Measurements from ENCODE around the gene PROCA1.
A peak's percentile ranks its signal among the peaks of the same experiment; 100 is the strongest.
"Not testable (repeated sequence)": the region's sequence is repeated elsewhere in the genome, so short reads cannot be mapped to it uniquely, and the experiment has no call there.

The PROCA1 gene

DNA sequence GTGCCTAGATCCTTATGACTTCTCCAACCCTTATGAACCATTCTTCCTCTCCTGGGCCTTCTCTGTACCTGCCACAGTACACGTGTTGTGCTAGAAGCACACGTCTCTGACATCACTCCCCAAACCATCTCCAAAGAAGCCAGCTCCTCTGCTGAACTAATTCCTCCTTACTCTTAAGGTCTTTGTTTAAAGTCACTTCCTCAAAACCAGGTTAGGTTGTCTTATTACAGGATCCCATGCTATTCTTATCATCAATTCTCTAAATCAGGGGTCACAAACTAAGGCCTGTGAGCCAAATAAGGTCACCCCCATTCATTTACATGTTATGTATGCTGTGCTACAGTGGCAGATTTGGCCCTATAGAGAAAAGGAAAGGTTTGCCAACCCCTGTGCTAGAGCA lies 45.7 kb downstream of the PROCA1 start:
- DNase-seq = no peak

DNA sequence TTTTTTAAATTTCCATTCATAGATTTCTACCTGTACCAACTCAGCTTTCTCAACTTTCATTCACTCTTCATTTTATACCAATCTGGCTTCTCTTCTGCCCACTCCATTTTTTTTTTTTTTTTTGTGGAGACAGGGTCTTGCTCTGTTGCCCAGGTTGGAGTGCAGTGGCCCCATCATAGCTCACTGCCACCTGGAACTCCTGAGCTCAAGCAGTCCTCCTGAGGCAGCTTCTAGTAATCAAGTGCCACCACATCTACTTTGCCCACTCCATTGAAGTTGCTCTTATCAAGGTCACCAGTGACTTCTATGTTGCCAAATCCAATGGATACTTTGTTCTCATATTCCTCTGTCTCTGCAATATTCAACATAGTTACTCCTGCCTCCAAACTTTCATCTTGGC lies 48.0 kb downstream of the PROCA1 start:
- DNase-seq = no peak

DNA sequence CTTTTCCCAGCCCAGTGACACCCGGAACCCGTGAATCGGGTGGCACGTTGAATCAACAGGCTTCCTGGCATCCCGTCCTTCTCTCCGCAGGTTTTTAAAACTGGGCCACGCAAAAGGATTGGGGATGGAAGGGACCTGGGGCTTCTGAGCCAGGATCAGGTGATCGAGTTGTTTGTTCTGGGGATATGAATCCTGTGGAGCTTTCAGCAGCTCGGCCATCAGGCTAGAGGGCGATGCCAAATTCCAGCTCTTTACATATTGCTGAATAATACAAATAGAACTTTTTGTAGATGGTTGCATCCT lies 49.2 kb downstream of the PROCA1 start:
- no peak for DNase-seq

DNA sequence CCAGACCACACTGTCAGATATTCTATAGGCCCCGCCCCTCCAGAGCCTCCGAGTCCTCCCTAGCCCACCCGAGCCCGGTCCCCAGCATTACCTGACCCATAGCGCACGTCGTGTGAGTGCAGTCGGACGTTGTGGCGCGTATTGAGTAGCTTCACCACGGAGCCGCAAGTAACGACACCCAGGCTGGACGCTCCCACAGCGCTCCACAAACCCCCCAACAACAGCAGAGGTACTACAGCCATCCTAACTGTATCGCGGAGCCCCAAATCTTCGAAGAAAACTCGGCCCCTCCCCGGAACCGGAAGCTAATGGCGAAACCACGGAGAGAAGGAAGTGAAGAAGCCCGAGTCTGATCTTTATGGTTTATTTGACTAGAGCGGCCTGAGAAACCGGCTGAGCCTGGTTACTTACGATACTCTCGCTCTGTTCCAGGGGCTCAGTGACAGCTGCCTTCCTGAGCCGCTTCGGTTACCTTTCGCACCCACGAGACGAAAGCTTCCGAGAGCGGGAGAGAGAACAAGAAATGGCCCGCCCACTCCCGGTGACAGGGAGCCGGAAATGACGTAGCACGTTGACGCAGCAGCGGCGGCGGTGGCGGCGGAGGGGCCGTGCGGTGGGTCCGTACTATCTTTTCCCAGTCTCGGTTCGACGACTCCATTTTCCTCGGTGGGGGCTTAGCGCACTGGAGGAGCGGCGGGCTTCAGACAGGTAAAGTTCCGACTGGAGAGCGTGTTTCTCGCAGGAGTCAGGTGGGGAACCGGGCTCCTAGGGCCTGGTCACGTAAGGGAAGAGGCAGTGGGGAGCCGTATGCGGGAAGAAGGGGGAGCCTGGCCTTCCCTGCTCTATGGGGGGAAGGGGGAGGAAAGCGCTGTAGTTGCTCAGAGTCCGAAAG lies 49.8 kb downstream of the PROCA1 start, which contains the start of the genes SDF2 and SUPT6H:
Gene SDF2 (minus strand): TSS at position 272 of the 892 bp plus-strand sequence. CDS start 30 bp downstream, at position 242.
Gene SUPT6H (plus strand): TSS at position 571 of the 892 bp plus-strand sequence. CDS start 11,197 bp downstream, outside the sequence.
- peak; percentile 80 to 96 for DNase-seq

DNA sequence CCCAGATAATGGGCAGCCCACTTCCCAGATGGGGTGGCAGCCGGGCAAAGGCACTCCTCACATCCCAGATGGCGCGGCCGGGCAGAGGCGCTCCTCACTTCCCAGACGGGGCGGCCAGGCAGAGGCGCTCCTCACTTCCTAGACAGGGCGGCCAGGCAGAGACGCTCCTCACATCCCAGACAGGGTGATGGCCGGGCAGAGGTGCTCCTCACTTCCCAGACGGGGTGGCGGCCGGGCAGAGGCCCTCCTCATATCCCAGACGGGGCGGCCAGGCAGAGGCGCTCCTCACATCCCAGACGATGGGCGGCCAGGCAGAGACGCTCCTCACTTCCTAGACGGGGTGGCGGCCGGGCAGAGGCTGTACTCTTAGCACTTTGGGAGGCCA lies 52.2 kb downstream of the PROCA1 start:
- not testable (repeated sequence) for DNase-seq

DNA sequence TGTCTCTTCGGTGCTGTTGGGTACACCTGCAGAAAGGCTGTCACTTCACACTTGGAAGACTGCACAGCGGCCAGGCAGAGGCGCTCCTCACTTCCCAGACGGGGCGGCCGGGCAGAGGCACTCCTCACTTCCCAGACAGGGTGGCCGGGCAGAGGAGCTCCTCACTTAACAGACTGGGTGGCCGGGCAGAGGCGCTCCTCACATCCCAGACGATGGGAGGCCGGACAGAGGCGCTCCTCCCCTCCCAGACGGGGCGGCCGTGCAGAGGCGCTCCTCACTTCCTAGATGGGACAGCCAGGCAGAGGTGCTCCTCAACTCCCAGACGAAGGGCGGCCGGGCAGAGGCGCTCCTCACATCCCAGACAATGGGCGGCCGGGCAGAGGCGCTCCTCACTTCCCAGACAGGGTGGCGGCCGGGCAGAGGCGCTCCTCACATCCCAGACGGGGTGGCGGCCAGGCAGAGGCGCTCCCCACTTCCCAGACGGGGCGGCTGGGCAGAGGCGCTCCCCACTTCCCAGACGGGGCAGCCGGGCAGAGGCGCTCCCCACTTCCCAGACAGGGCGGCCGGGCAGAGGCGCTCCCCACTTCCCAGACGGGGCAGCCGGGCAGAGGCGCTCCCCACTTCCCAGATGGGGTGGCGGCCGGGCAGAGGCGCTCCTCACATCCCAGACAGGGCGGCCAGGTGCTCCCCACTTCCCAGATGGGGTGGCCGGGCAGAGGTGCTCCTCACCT lies 52.8 kb downstream of the PROCA1 start:
- DNase-seq = not testable (repeated sequence)

DNA sequence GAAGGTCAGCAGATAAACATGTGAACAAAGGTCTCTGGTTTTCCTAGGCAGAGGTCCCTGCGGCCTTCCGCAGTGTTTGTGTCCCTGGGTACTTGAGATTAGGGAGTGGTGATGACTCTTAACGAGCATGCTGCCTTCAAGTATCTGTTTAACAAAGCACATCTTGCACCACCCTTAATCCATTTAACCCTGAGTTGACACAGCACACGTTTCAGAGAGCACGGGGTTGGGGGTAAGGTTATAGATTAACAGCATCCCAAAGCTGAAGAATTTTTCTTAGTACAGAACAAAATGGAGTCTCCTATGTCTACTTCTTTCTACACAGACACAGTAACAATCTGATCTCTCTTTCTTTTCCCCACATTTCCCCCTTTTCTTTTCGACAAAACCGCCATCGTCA lies 53.3 kb downstream of the PROCA1 start:
- DNase-seq = not testable (repeated sequence)

DNA sequence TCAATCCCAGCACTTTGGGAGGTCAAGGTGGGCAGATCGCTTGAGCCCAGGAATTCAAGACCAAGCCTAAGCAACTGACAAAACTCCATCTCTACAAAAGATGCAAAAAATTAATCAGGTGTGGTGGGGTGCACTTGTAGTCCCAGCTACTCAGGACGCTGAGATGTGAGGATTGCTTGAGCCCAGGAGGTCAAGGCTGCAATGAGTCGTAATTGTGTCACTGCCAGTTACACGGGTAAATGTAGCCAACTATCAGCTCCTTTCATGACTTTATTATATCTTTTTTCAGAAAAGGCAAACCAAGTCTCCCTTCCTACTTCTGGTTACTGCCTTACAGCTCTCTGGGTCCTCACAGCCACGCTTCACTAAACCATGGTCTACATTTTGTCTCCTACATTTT lies 53.9 kb downstream of the PROCA1 start:
- no peak for DNase-seq

DNA sequence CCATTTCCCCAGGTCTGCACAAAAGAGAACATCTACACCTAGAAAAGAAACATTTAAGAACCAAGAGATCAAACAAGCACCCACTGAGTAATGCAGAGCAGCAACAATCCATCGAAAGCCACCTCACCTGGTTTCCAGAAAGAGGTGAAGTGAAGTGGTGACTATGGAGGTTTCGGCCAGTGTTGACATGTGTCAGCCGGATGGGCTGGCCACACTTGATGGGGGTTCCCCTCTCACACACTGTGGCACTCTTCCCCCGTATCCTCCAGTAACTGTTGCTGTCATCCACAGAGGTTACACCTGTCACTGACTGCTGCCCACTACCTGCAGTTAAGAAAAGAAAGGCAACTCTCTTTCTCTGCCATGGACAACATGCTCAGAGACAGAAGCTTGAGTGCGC lies 56.5 kb downstream of the PROCA1 start:
- no peak for DNase-seq
